Measurements from ENCODE around the gene TBPL2. TPM values are rescaled to one million over a fixed set of nuclear protein-coding genes. Genes with fewer than 3 reads are reported as not detected.

Gene TBPL2
- total and polyA plus RNA-seq, 2 of the 13 experiments (the other 11 are each of a cell fraction or from before 2014, with no cell fraction given) = not detected

- TF ChIP-seq CSRNP1 (CRISPR knock-in tag; IDR thresholded peaks at IDR 0.05) = no peak
- no peak for TF ChIP-seq PAXIP1 (CRISPR knock-in tag; conservative IDR thresholded peaks at IDR 0.05)
- no peak for TF ChIP-seq ISL2 (CRISPR knock-in tag; IDR thresholded peaks at IDR 0.05)
- TF ChIP-seq ZNF563 (CRISPR knock-in tag; IDR thresholded peaks at IDR 0.05) = no peak
These were observed 10.6 kb upstream of the TBPL2 start (continued) for GRCh38 chr14:55450987-55451386.

GRCh38 chr14:55450539-55450938, 10.1 kb upstream of the TBPL2 start:
- Histone ChIP-seq H3K27ac (ENCODE audit: extremely low read length, insufficient read depth, low read length) (no peak overlapping the region), H3K27me3 (ENCODE audit: control insufficient read depth in 1 of 2, insufficient read depth in 2 of 2, low read length in 2 of 2) (peaks cover 0 to 4% of the 10 kb centered on the region in 2 experiments; a peak in 1 of 5 replicates), H3K4me2 (ENCODE audit: low read depth, low read length) (no peak overlapping the region), H2AFZ (ENCODE audit: low read length) (no peak overlapping the region), H3K4me3 (replicated peaks in 1 of 3; ENCODE audit: insufficient read depth in 1 of 3, low read depth in 2 of 3, low read length in 3 of 3) (no peak overlapping the region), H3K9me3 (ENCODE audit: low read length) (no peaks in the 10 kb centered on the region), H3K79me2 (ENCODE audit: insufficient read depth, low read length) (no peaks in the 10 kb centered on the region), H3K36me3 (replicated peaks in 1 of 2; ENCODE audit: control insufficient read depth in 1 of 2, insufficient read depth in 2 of 2, low read length in 2 of 2) (no peaks in the 10 kb centered on the region), H3K9ac (ENCODE audit: insufficient read depth, low read depth, low read length) (no peak overlapping the region), H4K20me1 (ENCODE audit: insufficient read depth, low read length) (no peaks in the 10 kb centered on the region), H3K4me1 (ENCODE audit: insufficient read depth, low read length) (peaks cover 21% of the 10 kb centered on the region; the same call in 1 of the 2 replicates)
- FAIRE-seq (no peak), ATAC-seq (no peak), DNase-seq (ENCODE audit: low spot score) (no peak)
- intact Hi-C loops (cut with micrococcal nuclease; ENCODE audit: unreplicated experiment) = no loop called here
- in situ Hi-C loops (cut with HindIII; ENCODE audit: extremely low pct_ligation_motif_present, low pct_unique_long_range_greater_than_20kb) = no loop called here
- WGBS (ENCODE audit: low lambda C conversion rate) = 42% methylated on average over 3 of the region's 3 CpGs
- ChIA-PET POLR2A (no interaction called here), CTCF (ENCODE audit: low intra/inter-chr PET ratio, low total read pairs) (no interaction called here)
- no TSS peak for BruUV-seq (replicated peaks)
- no peak for TF ChIP-seq THAP8 (CRISPR knock-in tag; IDR thresholded peaks at IDR 0.05; ENCODE audit: borderline replicate concordance)
- no peak for TF ChIP-seq GLMP (CRISPR knock-in tag; IDR thresholded peaks at IDR 0.05; ENCODE audit: borderline replicate concordance)
- no peak for TF ChIP-seq ZNF766 (CRISPR knock-in tag; IDR thresholded peaks at IDR 0.05; ENCODE audit: borderline replicate concordance)
- TF ChIP-seq MXI1 (IDR thresholded peaks at IDR 0.05; ENCODE audit: borderline replicate concordance, low read depth, low read length) = no peak
- TF ChIP-seq MATR3 (CRISPR knock-in tag; IDR thresholded peaks at IDR 0.05) = no peak
- no peak for TF ChIP-seq NRL (CRISPR knock-in tag; IDR thresholded peaks at IDR 0.05; ENCODE audit: borderline replicate concordance)
- TF ChIP-seq NFKB2 (CRISPR knock-in tag; IDR thresholded peaks at IDR 0.05; ENCODE audit: borderline replicate concordance) = no peak
- no peak for TF ChIP-seq ZNF331 (CRISPR knock-in tag; IDR thresholded peaks at IDR 0.05)
- TF ChIP-seq AHR (CRISPR knock-in tag; IDR thresholded peaks at IDR 0.05) = no peak
- TF ChIP-seq JUNB (CRISPR knock-in tag; IDR thresholded peaks at IDR 0.05; ENCODE audit: borderline replicate concordance) = no peak
- TF ChIP-seq ERF (CRISPR knock-in tag; IDR thresholded peaks at IDR 0.05) = no peak
- no peak for TF ChIP-seq CREBL2 (CRISPR knock-in tag; IDR thresholded peaks at IDR 0.05; ENCODE audit: borderline replicate concordance)
- no peak for TF ChIP-seq ZNF569 (CRISPR knock-in tag; IDR thresholded peaks at IDR 0.05; ENCODE audit: borderline replicate concordance)

Measured in HepG2 (cell line).